Gastrocnemius medialis (tissue), 4 donors: ENCODE measurements around the gene RPS6KA4. TPM values are rescaled to one million over a fixed set of nuclear protein-coding genes. Genes with fewer than 3 reads are reported as not detected.

Source experiments
- ATAC-seq, 2 donors: fragments of 150-250 bp; one replicate each; pipeline ENCODE4 v1.9.1; 2016
- DNase-seq, 2 donors: peaks; one replicate each; pipeline ENCODE4 v3.0.0-alpha.2; 2019
- H3K27ac ChIP-seq, 4 donors: fragments of 200-600 bp; sonication (generic); 1 replicate in 1 of 4; 2 replicates in 3 of 4; pipeline ENCODE4 v1.5.1; 2016 to 2018; ENCODE audit warnings: mild to moderate bottlenecking in 2 of 4, moderate library complexity in 1 of 4
- H3K27me3 ChIP-seq, 3 donors: fragments of 200-600 bp; sonication (generic) in 2 of 3; 1 replicate in 1 of 3; 2 replicates in 2 of 3; pipeline versions ENCODE4 v1.5.1 to v1.6.0; 2016 to 2019; ENCODE audit warnings: mild to moderate bottlenecking in 1 of 3, moderate library complexity in 1 of 3
- H3K36me3 ChIP-seq, 2 donors: fragments of 200-600 bp; sonication (generic) in 1 of 2; one replicate each; pipeline ENCODE4 v1.5.1; 2017 to 2018
- H3K4me1 ChIP-seq, 2 donors: fragments of 200-600 bp; sonication (generic) in 1 of 2; one replicate each; pipeline ENCODE4 v1.5.1; 2016 to 2017; ENCODE audit warnings: mild to moderate bottlenecking in 2 of 2
- H3K4me3 ChIP-seq, 4 donors: fragments of 200-600 bp; sonication (generic) in 3 of 4; 1 replicate in 1 of 4; 2 replicates in 3 of 4; pipeline ENCODE4 v1.5.1; 2016 to 2019; ENCODE audit warnings: mild to moderate bottlenecking in 2 of 4
- H3K9me3 ChIP-seq, 3 donors: fragments of 200-600 bp; sonication (generic) in 2 of 3; 1 replicate in 1 of 3; 2 replicates in 2 of 3; pipeline ENCODE4 v1.5.1; 2016 to 2019
- CTCF ChIP-seq, 5 experiments: fragments of 450-650 bp in 3 of 5; fragments of 200-600 bp in 2 of 5; sonication (generic) in 2 of 5; IDR thresholded peaks in 4 of 5; conservative IDR thresholded peaks in 1 of 5; 1 replicate in 4 of 5; 2 replicates in 1 of 5; pipeline ENCODE4 v1.5.1; 2016 to 2019; ENCODE audit warnings: antibody characterized with exemption in 5 of 5, mild to moderate bottlenecking in 3 of 5, moderate library complexity in 3 of 5
- POLR2A ChIP-seq, 2 donors: fragments of 450-650 bp; IDR thresholded peaks; one replicate each; pipeline ENCODE4 v1.6.1; 2017; ENCODE audit warnings: antibody characterized with exemption in 2 of 2, mild to moderate bottlenecking in 2 of 2, moderate library complexity in 2 of 2
- in situ Hi-C, 4 donors: fragments of 200-750 bp; cut with MboI; loops; one replicate each; pipeline versions ENCODE4 v1.15.0 to v1.8.0; 2017; ENCODE audit warnings: low sequenced_read_pairs in 4 of 4
- intact Hi-C: fragments of 100-400 bp; cut with DNase I; formaldehyde crosslinking; loops from one replicate; pipeline ENCODE4 v1.15.1; 2023; ENCODE audit warnings: low total_unique reads
- total RNA-seq, 4 donors: library from RNA; depleted of rRNA; stranded (reverse); fragments of >200 nt; gene quantifications; one replicate each; pipeline versions ENCODE4 v1.1.0 to v1.2.3, GENCODE V29; 2016

Gene RPS6KA4
- total RNA-seq, 4 donors from 2014 or later: 16.6 to 27.0 (median 17.2) TPM

DNA sequence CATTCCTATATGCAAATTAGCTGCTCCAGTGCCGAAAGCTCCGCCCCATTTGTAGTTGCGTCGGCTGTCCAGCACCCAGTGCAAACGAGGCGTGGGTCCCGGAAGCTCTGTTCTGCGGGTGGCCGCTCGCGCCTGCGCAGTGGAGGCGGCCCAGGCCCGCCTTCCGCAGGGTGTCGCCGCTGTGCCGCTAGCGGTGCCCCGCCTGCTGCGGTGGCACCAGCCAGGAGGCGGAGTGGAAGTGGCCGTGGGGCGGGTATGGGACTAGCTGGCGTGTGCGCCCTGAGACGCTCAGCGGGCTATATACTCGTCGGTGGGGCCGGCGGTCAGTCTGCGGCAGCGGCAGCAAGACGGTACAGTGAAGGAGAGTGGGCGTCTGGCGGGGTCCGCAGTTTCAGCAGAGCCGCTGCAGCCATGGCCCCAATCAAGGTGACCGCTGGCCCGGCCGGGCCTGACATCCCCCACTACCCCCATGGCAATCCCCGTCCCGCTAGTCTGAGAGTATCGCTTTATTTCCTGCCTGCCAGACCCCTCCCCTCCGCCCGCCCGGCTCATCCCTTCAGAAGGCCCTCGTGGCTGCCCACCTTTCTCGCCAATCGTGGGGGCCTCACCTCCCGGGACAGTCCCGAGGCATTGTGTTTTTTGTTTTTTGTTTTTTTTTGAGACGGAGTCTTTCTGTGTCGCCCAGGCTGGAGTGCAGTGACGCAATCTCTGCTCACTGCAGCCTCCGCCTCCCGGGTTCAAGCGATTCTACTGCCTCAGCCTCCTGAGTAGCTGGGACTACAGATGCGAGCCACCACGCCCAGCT lies 40.8 kb upstream of the RPS6KA4 start, which contains the start of gene PRDX5:
Gene PRDX5 (plus strand): TSS at position 161 of the 805 bp plus-strand sequence. CDS start 95 bp downstream, at position 256.
- ATAC-seq (peak; percentile 80 to 85), DNase-seq (peak; percentile 94 to 97)
- Histone ChIP-seq H3K4me1 (peaks cover 24 to 36% of the 10 kb centered on the region in 2 donors), H3K27ac (peak within 1 kb of the TSS; percentile 88 to 98 (median 94)), H3K4me3 (peak within 1 kb of the TSS; percentile 73 to 99 (median 91)), H3K9me3 (no peaks in the 10 kb centered on the region), H3K36me3 (peaks cover 0 to 44% of the 10 kb centered on the region in 2 donors), H3K27me3 (no peaks in the 10 kb centered on the region)
- in situ Hi-C loops: no loop called here
- TF ChIP-seq POLR2A (IDR thresholded peaks at IDR 0.05) (peak; percentile 73 to 81), CTCF (IDR thresholded peaks at IDR 0.05 in 4 of 5, conservative IDR thresholded peaks at IDR 0.05 in 1 of 5) (peak in 4 of 5 experiments; percentile 34 to 62 (median 56))
- intact Hi-C loops: loop anchor here (1.0 kb wide), 3 partner anchors 24 to 48 kb away; no protein-coding TSS in a partner anchor

DNA sequence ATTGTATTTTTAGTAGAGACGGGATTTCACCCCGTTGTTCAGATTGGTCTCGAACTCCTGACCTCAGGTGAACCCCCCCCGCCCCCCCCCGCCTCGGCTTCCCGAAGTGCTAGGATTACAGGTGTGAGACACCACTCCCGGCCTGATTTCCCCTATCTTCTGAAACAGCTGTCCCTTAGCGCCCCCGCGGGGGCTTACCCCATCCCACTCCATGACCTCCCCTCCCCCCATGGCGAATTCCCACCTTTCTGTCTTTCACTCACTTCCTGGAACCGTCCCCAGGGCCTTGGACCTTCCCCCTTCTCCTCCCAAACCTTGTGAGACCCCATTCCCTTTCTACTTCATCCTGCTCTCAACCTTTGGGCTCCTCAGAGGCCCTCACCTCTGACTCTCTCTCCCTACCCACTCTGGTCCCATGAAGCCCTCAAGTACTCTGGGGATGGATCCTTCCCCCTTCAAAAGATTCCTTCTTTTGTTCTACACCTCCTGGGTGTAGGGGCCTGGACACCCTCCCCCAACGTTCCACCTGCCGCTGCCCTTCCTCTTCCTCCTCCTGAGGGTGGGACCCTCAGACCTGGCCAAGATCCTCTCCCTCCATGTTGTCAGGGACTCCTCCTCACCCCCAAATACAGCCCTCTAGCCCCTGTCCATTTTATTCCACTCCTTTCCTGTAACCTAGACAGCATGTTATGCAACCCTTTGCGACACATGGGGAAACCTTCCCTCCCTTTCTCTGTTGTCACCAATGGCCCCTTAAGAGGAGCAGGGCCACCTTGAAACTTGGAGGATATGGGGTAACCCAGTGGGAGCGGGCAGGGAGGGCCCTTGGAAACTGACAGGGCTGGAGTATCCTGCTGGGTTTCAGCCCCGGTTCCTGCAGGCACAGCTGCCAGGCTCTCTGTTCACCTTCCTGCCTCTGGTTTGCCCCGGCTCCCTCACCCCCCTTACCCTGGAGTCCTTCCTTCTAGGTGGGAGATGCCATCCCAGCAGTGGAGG lies 39.9 kb upstream of the RPS6KA4 start:
- DNase-seq (no peak), ATAC-seq (no peak)
- peaks cover 0 to 42% of the 10 kb centered on the region in 2 donors for H3K36me3 ChIP-seq
- no peaks in the 10 kb centered on the region for H3K27me3 ChIP-seq
- H3K4me1 ChIP-seq: peaks cover 15 to 27% of the 10 kb centered on the region in 2 donors
- in situ Hi-C loops: no loop called here
- H3K4me3 ChIP-seq: peak overlapping the region; percentile 73 to 99 (median 91)
- TF ChIP-seq CTCF (IDR thresholded peaks at IDR 0.05 in 4 of 5, conservative IDR thresholded peaks at IDR 0.05 in 1 of 5) (no peak), POLR2A (IDR thresholded peaks at IDR 0.05) (no peak)
- peak overlapping the region; percentile 88 to 98 (median 94) for H3K27ac ChIP-seq
- intact Hi-C loops: loop anchor here (1.0 kb wide), 2 partner anchors 23 to 36 kb away; no protein-coding TSS in a partner anchor
- no peaks in the 10 kb centered on the region for H3K9me3 ChIP-seq

DNA sequence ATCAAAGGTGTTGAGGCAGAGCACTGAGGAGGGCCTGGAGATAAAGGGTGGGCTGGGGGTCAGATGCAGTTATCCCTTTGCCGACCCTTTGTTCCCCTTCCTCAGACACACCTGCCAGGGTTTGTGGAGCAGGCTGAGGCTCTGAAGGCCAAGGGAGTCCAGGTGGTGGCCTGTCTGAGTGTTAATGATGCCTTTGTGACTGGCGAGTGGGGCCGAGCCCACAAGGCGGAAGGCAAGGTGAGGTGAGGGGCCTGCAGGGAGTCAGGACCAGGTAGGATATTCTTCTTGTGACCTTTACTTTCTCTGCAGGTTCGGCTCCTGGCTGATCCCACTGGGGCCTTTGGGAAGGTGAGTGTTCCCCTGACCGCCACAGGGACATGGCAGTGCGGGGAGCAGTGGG lies 38.4 kb upstream of the RPS6KA4 start:
- in situ Hi-C loops (no loop called here), intact Hi-C loops (no loop called here)
- DNase-seq (no peak), ATAC-seq (no peak)
- no peaks in the 10 kb centered on the region for H3K9me3 ChIP-seq
- peaks cover 0 to 27% of the 10 kb centered on the region in 2 donors for H3K36me3 ChIP-seq
- no peak overlapping the region for H3K27ac ChIP-seq
- TF ChIP-seq POLR2A (IDR thresholded peaks at IDR 0.05): no peak
- TF ChIP-seq CTCF (IDR thresholded peaks at IDR 0.05 in 4 of 5, conservative IDR thresholded peaks at IDR 0.05 in 1 of 5): no peak
- peaks cover 11 to 20% of the 10 kb centered on the region in 2 donors for H3K4me1 ChIP-seq
- no peak overlapping the region for H3K4me3 ChIP-seq
- no peaks in the 10 kb centered on the region for H3K27me3 ChIP-seq

- Histone ChIP-seq H3K4me1 (peaks cover 11 to 19% of the 10 kb centered on the region in 2 donors), H3K27me3 (no peaks in the 10 kb centered on the region), H3K27ac (no peak overlapping the region), H3K9me3 (no peaks in the 10 kb centered on the region), H3K36me3 (peaks cover 0 to 22% of the 10 kb centered on the region in 2 donors), H3K4me3 (no peak overlapping the region)
- DNase-seq: no peak
- intact Hi-C loops: no loop called here
- no peak for TF ChIP-seq POLR2A (IDR thresholded peaks at IDR 0.05)
- TF ChIP-seq CTCF (IDR thresholded peaks at IDR 0.05 in 4 of 5, conservative IDR thresholded peaks at IDR 0.05 in 1 of 5): no peak
- ATAC-seq: no peak
- in situ Hi-C loops: no loop called here
Measured at GRCh38 chr11:64321026-64321425, 37.9 kb upstream of the RPS6KA4 start.
